KOPT-K1 (cell line): ENCODE results near the gene TMEM116.
"Not testable (repeated sequence)": the region's sequence is repeated elsewhere in the genome, so short reads cannot be mapped to it uniquely, and the experiment has no call there.

Experiments used
- H3K27ac ChIP-seq: fragments of 200-600 bp; sonication (generic); 2 replicates; pipeline ENCODE4 v1.5.1; 2016; ENCODE audit warnings: antibody characterized with exemption, mild to moderate bottlenecking, low read depth, low read length; ENCODE audit not compliant: poor library complexity, severe bottlenecking
- H3K36me3 ChIP-seq: fragments of 200-600 bp; sonication (generic); 2 replicates; pipeline ENCODE4 v1.5.1; 2017; ENCODE audit warnings: antibody characterized with exemption, mild to moderate bottlenecking, low read length, moderate library complexity; ENCODE audit not compliant: insufficient read depth
- H3K9me3 ChIP-seq: fragments of 200-600 bp; sonication (generic); 2 replicates; pipeline ENCODE4 v1.5.1; 2017; ENCODE audit warnings: antibody characterized with exemption, low read length, mild to moderate bottlenecking; ENCODE audit not compliant: insufficient read depth, poor library complexity, severe bottlenecking

Gene TMEM116

DNA sequence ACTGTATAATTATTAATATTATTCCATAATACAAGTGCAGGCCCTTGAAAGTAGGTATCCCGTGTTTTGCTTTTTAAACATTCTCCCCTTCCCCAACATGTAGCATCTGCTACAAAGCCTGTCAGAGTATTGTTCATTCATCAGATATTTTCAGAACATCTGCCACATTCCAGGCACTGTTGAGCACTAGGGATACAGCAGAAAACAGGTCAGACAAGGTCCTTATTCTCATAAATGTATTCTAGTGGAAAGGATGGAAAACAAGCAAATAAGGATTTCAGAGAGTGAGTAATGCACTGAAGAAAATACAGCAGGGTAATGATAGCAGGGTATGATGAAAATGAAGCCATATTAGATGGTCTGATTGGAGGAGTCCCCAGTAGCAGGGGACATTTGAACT lies 4.1 kb upstream of the TMEM116 start:
- H3K36me3 ChIP-seq = peaks cover 67% of the 10 kb centered on the region
- H3K9me3 ChIP-seq = no peaks in the 10 kb centered on the region

GRCh38 chr12:112015938-112016337 lies 3.0 kb upstream of the TMEM116 start:
- Histone ChIP-seq H3K36me3 (peaks cover 56% of the 10 kb centered on the region), H3K9me3 (no peaks in the 10 kb centered on the region)

More for the DNA sequence above, 4.1 kb upstream of the TMEM116 start:
- H3K27ac ChIP-seq = no peak overlapping the region

DNA sequence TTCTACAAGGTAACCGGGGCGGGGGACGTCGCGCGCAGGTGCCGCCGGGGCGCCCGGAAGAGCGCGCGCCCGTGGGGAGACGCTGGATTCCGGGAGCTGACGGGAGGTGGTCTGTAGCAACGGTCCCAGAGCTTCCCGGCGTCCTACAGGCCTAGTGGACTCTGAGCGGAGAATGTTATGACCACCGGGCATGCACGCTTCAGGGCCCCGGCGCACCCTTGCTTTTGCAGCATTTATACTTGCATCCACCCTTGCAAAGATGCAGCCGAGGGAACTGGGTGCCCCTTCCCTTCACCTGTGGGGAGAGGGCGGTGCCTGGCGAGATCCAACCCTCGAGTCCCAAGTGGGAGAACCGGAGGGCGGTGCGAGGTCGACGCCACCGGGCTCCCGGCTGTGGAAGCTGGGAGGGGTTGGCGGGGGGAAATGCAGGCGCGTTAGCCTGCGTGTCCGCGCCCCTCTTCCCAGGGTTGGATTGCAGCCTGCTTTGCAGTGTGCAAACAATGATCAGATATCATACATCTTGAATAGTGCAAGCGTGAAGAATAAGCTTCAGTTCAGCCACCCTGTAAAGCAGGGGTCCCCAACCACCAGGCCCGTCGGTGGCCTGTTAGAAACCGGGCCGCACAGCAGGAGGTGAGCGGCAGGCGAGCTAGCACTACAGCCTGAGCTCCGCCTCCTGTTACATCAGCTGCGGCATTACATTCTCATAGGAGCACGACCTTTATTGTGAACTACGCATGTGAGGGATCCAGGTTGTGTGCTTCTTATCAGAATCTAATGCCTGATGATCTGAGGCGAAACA lies 837 bp upstream of the TMEM116 start:
- peak overlapping the region; percentile 99 for H3K27ac ChIP-seq
- H3K36me3 ChIP-seq = peaks cover 43% of the 10 kb centered on the region

More at GRCh38 chr12:112015938-112016337, 3.0 kb upstream of the TMEM116 start:
- no peak overlapping the region for H3K27ac ChIP-seq

GRCh38 chr12:112011685-112012084 lies 1.3 kb downstream of the TMEM116 start:
- no peaks in the 10 kb centered on the region for H3K9me3 ChIP-seq
- peak overlapping the region; percentile 99 for H3K27ac ChIP-seq
- H3K36me3 ChIP-seq = peaks cover 23% of the 10 kb centered on the region

More for the DNA sequence above, 837 bp upstream of the TMEM116 start:
- H3K9me3 ChIP-seq = no peaks in the 10 kb centered on the region

GRCh38 chr12:112010415-112011344 lies 2.3 kb downstream of the TMEM116 start:
- Histone ChIP-seq H3K36me3 (peaks cover 13% of the 10 kb centered on the region), H3K27ac (no peak overlapping the region), H3K9me3 (no peaks in the 10 kb centered on the region)

GRCh38 chr12:112009596-112009995 lies 3.4 kb downstream of the TMEM116 start:
- H3K9me3 ChIP-seq, H3K27ac ChIP-seq, H3K36me3 ChIP-seq: not testable (repeated sequence)

DNA sequence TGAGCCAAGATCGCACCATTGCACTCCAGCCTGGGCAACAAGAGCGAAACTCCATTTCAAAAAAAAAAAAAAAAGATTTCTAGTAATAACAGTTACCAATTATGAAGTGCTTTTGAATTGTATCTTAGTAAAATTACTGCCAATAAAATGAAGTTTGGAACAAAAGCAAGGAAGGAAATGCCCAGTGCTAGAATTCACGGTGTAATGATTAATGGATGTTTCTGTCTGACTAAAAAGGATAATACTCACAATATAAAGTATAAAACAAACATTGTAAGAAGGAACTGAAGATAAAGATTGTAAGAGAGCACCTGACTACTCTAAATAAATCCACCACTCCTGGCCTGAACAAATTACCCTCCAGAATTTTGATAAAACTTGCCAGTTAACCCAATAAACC lies 4.0 kb downstream of the TMEM116 start:
- H3K36me3 ChIP-seq = peaks cover 8% of the 10 kb centered on the region; the same call in 1 of the 2 replicates
- no peaks in the 10 kb centered on the region for H3K9me3 ChIP-seq
- no peak overlapping the region for H3K27ac ChIP-seq

DNA sequence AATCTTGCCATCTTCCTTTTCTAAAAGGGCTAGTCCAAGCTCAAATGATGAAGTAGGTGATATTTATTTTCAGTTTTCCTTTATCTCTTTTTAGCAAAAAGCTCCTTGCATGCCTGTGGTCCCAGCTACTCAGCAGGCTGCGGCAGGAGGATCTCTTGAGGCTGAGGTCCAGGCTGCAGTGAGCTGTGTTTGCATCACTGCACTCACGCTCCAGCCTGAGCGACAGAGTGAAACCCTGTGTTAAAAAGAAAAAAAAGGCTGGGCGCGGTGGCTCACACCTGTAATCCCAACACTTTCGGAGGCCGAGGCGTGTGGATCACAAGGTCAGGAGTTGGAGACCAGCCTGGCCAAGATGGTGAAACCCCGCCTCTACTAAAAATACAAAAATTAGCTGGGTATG lies 5.0 kb downstream of the TMEM116 start:
- Histone ChIP-seq H3K27ac (no peak overlapping the region), H3K9me3 (no peaks in the 10 kb centered on the region), H3K36me3 (peaks cover 8% of the 10 kb centered on the region; the same call in 1 of the 2 replicates)

DNA sequence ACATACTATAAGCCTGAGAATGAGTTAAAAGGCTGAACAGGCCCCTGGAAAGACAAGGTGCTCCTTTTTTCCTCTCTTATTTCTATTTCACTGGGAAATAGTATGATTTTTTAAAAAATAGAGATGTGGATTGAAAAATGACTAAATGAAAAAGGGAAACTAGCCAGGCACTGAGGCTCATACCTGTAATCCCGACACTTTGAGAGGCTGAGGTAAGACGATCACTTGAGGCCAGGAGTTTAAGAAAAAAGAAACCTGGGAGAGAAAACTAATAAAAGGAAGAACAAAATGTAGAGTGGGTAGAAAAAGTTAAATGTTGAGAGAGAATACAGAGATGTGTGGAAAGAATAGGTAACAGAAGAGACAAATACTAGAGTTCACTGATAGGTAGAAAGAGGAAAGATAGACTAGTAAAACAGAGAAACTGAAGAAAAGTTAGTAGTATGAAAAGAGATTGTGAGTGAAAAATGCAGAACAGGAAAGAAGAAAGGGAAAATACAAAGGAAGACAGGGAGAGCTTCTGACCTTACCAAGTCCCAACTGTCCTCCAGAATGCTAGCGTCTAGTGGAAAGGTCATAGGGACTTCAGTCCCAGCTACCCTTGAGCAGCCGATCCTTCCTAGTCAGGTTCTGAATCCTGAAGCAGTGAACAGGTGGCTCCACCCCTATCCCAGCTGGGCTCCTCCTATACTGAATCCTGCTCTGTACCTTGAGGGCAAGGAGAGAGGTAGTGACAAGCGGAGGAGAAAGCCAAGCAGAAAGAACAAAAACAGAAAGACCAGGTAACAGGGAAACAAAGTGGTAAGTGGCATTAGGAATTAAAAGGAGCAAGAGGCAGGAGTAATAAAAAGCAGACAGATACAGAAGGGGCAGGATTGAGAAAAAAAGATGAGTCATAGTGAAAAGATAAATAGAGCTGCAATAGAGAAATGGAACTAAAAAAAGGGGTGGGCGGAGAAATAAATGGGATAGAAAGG lies 7.3 kb downstream of the TMEM116 start:
- Histone ChIP-seq H3K27ac (no peak overlapping the region), H3K9me3 (no peaks in the 10 kb centered on the region), H3K36me3 (peaks cover 7% of the 10 kb centered on the region; the same call in 1 of the 2 replicates)

DNA sequence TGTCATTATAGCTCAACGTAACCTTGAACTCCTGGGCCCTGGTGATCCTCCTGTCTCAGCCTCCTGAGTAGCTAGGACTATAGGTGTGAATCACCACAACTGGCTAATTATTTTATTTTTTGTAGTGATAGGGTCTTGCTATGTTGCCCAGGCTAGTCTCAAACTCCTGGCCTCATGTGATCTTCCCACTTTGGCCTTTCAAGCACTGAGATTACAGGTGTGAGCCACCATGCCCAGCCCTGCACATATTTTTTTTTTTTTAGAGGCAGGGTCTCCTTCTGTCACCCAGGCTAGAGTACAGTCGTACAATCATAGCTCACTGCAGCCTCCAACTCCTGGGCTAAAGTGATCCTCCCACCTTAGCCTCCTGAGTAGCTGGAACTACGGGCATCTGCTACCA lies 8.9 kb downstream of the TMEM116 start:
- H3K27ac ChIP-seq = no peak overlapping the region
- no peaks in the 10 kb centered on the region for H3K9me3 ChIP-seq
- no peaks in the 10 kb centered on the region for H3K36me3 ChIP-seq

GRCh38 chr12:112001576-112001975 lies 11.4 kb downstream of the TMEM116 start:
- Histone ChIP-seq H3K9me3 (no peaks in the 10 kb centered on the region), H3K27ac (peak overlapping the region; percentile 8), H3K36me3 (no peaks in the 10 kb centered on the region)

DNA sequence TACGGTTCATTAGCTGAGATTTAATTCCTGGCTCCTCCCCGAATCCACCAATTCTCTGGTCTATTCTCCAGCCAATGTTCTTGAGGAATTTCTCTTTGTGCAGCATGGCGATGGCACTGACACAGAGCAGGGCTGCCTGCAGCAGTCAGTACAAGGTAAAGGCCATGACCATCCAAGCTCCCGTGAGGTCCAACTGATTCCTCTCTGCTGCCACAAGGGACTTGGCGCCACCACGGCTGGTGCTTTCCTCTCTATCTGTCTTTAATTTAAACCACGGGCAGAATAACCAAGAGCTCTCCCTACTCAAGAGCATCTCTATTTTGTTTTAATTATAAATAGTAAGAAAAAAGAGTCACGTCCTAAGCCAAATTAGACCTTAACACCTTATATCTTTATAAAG lies 12.1 kb downstream of the TMEM116 start:
- no peaks in the 10 kb centered on the region for H3K9me3 ChIP-seq
- no peaks in the 10 kb centered on the region for H3K36me3 ChIP-seq
- no peak overlapping the region for H3K27ac ChIP-seq

DNA sequence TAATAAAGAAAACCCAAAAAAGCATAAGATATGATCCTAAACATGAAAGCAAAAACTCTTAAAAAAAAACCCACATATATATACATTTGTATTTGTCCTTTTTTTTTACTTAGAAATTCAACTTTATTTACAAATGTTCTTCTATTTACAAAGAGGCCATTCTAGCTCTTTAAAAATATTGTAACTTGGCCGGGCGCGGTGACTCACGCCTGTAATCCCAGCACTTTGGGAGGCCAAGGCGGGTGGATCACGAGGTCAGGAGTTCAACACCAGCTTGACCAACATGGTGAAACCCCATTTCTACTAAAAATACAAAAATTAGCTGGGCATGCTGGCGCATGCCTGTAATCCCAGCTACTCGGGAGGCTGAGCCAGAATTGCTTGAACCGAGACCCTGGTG lies 13.8 kb downstream of the TMEM116 start:
- H3K36me3 ChIP-seq, H3K9me3 ChIP-seq, H3K27ac ChIP-seq: not testable (repeated sequence)

GRCh38 chr12:111998015-111998414 lies 14.9 kb downstream of the TMEM116 start:
- Histone ChIP-seq H3K9me3 (no peaks in the 10 kb centered on the region), H3K36me3 (no peaks in the 10 kb centered on the region), H3K27ac (no peak overlapping the region)
